Measurements from ENCODE around the gene ZNF680.

DNA sequence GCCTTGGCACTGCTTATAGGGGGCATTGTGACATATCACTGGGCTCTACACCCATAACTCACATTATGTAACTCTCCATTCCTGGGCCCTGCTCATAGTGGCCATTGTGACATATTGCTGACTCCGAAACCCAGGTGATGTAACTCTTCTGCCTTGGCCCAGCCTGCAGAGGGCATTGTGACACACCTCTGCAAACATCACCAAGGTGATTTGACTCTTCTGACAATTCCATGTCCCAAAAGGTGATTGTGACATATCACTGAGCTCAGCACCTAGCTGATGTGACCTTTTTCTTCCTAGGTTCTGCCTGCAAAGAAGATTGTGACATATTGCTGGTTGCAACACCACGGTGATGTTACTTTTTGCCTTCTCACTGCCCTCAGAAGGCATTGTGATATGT lies 36.5 kb upstream of the ZNF680 start:
- TF ChIP-seq TAF1 (IDR thresholded peaks at IDR 0.05; ENCODE audit: low read depth, low read length) (no peak), POU2F2 (IDR thresholded peaks at IDR 0.05; ENCODE audit: low read depth, low read length) (no peak), POLR2AphosphoS5 (IDR thresholded peaks at IDR 0.05; ENCODE audit: low read depth, low read length) (no peak)
